Suprapubic skin (tissue), 4 donors: ENCODE measurements around the gene SORCS2. TPM values are rescaled to one million over a fixed set of nuclear protein-coding genes. Genes with fewer than 3 reads are reported as not detected.

Experiments
- DNase-seq, 2 donors: peaks; one replicate each; pipeline ENCODE4 v3.0.0-alpha.2; 2019; ENCODE audit warnings: low spot score in 2 of 2
- H3K27ac ChIP-seq: fragments of 200-600 bp; sonication (generic); one replicate; pipeline ENCODE4 v1.5.1; 2019
- H3K27me3 ChIP-seq: fragments of 200-600 bp; sonication (generic); one replicate; pipeline ENCODE4 v1.5.1; 2019
- H3K36me3 ChIP-seq: fragments of 200-600 bp; sonication (generic); one replicate; pipeline ENCODE4 v1.5.1; 2019
- H3K4me1 ChIP-seq: fragments of 200-600 bp; sonication (generic); one replicate; pipeline ENCODE4 v1.5.1; 2019
- H3K4me3 ChIP-seq: fragments of 200-600 bp; sonication (generic); one replicate; pipeline ENCODE4 v1.5.1; 2019; ENCODE audit warnings: mild to moderate bottlenecking
- H3K9me3 ChIP-seq: fragments of 200-600 bp; sonication (generic); one replicate; pipeline ENCODE4 v1.5.1; 2019
- EP300 ChIP-seq: sonication (generic); formaldehyde crosslinking; IDR thresholded peaks from one replicate; pipeline ENCODE4 v1.6.1; 2017; ENCODE audit warnings: antibody characterized with exemption
- POLR2A ChIP-seq, 2 donors: fragments of 450-650 bp; IDR thresholded peaks; one replicate each; pipeline ENCODE4 v1.6.1; 2017; ENCODE audit warnings: antibody characterized with exemption in 2 of 2, mild to moderate bottlenecking in 2 of 2, moderate library complexity in 2 of 2
- POLR2AphosphoS5 ChIP-seq, 3 donors: sonication (generic); formaldehyde crosslinking; IDR thresholded peaks; one replicate each; pipeline ENCODE4 v1.6.1; 2017; ENCODE audit warnings: antibody characterized with exemption in 3 of 3
- WGBS: methylation state at CpG from one replicate; pipeline ENCODE4 v1.1.5; 2018; 5-methylcytosine and 5-hydroxymethylcytosine counted together
- total RNA-seq, 4 donors: library from RNA; depleted of rRNA; stranded (reverse); fragments of >200 nt; gene quantifications; one replicate each; pipeline ENCODE4 v1.1.0, GENCODE V29; 2016
- TF ChIP-seq, protein P1 (sequence below), 2 donors: fragments of 200-600 bp in 1 of 2; fragments of 450-650 bp in 1 of 2; sonication (generic) in 1 of 2; IDR thresholded peaks; one replicate each; pipeline ENCODE4 v1.5.1; 2016 to 2019; ENCODE audit warnings: antibody characterized with exemption in 2 of 2, mild to moderate bottlenecking in 1 of 2, moderate library complexity in 1 of 2

SORCS2 gene
- total RNA-seq, 4 donors from 2014 or later = 0.94 to 4.6 (median 1.3) TPM

DNA sequence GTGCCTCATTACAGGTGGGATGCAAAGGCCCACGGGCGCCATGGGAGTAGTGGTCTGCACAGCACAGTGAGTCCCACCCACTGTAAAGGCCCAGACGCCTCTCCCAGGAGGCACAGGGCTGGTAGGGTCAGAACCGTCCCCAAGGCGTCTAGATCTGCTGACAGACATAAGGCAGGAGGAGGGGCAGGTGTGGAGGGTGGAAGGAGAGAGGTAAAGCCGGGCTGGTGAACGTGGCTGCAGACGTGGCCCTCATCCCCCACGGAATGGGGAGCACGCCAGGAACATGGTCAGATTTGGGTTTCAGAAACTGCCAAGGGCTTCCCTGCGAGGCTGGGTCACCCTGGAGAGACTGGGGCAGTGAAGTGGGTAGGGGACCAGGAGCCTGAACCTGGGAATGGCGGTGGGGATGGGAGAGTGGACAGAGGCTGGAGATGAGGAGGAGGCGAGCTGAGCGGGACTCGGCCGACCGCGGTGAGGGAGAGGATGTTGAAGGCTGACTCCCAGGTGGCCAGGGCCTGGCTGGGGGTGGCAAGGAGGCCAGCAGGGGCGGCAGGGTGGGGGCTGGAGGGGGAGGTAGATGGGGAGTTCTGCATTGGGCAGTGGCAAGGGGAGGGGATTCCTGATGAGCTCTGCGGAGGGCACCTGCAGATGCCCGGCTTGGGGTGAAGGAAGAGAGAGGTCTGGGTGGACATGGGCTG is 562.4 kb downstream of the SORCS2 start:
- 89% methylated on average over 21 of the region's 21 CpGs for WGBS

DNA sequence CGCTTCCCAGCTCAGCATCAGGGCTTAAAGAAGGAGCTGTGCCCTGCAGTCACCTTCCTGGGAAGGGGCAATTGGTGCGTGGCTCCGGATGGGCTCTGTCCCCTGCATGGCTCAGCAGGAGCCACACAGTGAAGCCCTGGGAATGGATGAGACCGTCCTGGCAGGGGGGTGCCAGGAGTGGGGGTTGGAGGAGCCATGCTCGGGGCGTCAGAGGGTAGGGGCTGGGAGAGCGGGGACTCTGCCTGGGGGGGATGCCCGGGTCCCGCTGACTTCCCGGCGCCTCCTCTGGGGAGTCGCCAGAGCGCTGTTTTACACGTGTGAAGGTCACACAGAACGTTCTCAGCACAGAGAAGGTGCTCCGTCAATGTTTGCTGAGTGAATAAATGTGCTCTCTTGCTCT is 563.2 kb downstream of the SORCS2 start:
- WGBS = 93% methylated on average over 16 of the region's 16 CpGs
- DNase-seq = no peak
- peaks cover 14% of the 10 kb centered on the region for H3K4me1 ChIP-seq
- peaks cover 6% of the 10 kb centered on the region for H3K36me3 ChIP-seq
- H3K9me3 ChIP-seq = no peaks in the 10 kb centered on the region
- no peaks in the 10 kb centered on the region for H3K27me3 ChIP-seq
- no peak overlapping the region for H3K27ac ChIP-seq
- no peak overlapping the region for H3K4me3 ChIP-seq
- TF ChIP-seq POLR2AphosphoS5 (IDR thresholded peaks at IDR 0.05) (no peak), EP300 (no peak), POLR2A (IDR thresholded peaks at IDR 0.05) (no peak)
- TF ChIP-seq, protein P1, sequence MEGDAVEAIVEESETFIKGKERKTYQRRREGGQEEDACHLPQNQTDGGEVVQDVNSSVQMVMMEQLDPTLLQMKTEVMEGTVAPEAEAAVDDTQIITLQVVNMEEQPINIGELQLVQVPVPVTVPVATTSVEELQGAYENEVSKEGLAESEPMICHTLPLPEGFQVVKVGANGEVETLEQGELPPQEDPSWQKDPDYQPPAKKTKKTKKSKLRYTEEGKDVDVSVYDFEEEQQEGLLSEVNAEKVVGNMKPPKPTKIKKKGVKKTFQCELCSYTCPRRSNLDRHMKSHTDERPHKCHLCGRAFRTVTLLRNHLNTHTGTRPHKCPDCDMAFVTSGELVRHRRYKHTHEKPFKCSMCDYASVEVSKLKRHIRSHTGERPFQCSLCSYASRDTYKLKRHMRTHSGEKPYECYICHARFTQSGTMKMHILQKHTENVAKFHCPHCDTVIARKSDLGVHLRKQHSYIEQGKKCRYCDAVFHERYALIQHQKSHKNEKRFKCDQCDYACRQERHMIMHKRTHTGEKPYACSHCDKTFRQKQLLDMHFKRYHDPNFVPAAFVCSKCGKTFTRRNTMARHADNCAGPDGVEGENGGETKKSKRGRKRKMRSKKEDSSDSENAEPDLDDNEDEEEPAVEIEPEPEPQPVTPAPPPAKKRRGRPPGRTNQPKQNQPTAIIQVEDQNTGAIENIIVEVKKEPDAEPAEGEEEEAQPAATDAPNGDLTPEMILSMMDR (IDR thresholded peaks at IDR 0.05) = no peak

More for the DNA sequence above, 562.4 kb downstream of the SORCS2 start:
- no peaks in the 10 kb centered on the region for H3K27me3 ChIP-seq
- peaks cover 14% of the 10 kb centered on the region for H3K4me1 ChIP-seq
- H3K36me3 ChIP-seq = no peaks in the 10 kb centered on the region
- TF ChIP-seq POLR2AphosphoS5 (IDR thresholded peaks at IDR 0.05) (no peak), POLR2A (IDR thresholded peaks at IDR 0.05) (no peak)
- TF ChIP-seq, protein P1 (IDR thresholded peaks at IDR 0.05) = no peak
- no peak overlapping the region for H3K4me3 ChIP-seq
- DNase-seq = no peak
- H3K9me3 ChIP-seq = no peaks in the 10 kb centered on the region
- H3K27ac ChIP-seq = no peak overlapping the region

DNA sequence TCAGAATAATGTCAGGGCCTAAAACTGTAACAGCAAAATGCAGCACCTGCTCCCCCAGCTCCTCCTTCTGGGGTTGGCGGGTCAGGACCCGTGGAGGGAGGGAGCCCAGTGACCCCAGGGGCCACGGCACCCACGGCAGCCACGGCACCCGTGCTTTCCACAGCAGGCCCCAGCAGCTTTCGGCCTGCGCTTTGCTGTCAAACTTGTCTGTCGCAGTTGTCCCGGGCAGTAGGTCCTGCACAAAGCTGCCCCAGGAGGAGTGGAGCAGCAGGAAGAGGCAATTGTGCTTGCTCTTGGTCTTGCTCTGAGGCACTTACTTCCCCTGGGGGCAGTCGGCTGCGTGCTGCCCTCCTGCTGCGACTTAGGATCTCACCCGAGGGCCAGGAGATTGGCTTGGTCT is 563.7 kb downstream of the SORCS2 start:
- no peak overlapping the region for H3K27ac ChIP-seq

DNA sequence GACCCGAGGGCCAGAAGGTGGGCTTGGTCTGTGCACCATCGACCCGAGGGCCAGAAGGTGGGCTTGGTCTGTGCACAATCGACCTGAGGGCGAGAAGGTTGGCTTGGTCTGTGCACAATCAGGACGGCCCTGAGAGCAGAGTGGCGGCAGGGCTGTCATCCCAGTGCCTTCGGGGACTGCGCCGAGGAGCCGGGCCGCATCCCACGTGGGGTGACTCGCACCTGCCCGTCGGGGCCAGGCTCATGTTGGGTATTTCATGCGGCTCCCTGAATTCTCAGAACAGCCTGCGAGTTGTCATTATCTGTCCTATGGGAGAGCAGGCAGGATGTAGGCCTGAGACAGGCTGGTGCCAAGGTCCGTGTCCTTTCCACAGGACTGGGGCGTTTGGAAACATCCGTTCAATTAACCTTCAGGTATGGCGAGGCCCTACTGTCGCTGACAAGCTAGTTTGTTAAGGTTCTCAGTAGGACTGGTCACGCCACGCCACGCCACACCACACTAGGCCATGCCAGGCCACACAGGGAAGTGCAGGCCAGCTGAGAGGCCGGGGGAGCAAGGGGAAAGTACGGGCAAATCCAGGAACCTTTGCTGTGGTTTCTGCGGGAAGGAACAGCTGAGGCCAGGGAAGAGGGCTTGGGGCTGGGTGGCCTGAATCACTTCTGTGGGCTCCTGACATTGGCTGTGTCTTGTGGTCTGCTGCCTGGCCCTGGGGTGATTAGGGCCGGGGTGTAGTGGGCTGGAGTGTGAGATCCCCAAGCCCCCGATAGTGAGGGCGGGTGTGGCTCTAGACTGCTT is 564.4 kb downstream of the SORCS2 start:
- no peaks in the 10 kb centered on the region for H3K9me3 ChIP-seq
- TF ChIP-seq POLR2AphosphoS5 (IDR thresholded peaks at IDR 0.05) (no peak), POLR2A (IDR thresholded peaks at IDR 0.05) (no peak), EP300 (no peak)
- TF ChIP-seq, protein P1 (IDR thresholded peaks at IDR 0.05) = no peak
- WGBS = 91% methylated on average over 23 of the region's 32 CpGs
- peaks cover 8% of the 10 kb centered on the region for H3K36me3 ChIP-seq
- peaks cover 14% of the 10 kb centered on the region for H3K4me1 ChIP-seq
- no peak for DNase-seq
- H3K4me3 ChIP-seq = no peak overlapping the region
- no peaks in the 10 kb centered on the region for H3K27me3 ChIP-seq
- H3K27ac ChIP-seq = no peak overlapping the region

More for the DNA sequence above, 563.7 kb downstream of the SORCS2 start:
- peaks cover 14% of the 10 kb centered on the region for H3K4me1 ChIP-seq
- H3K27me3 ChIP-seq = no peaks in the 10 kb centered on the region
- no peak for TF ChIP-seq POLR2A (IDR thresholded peaks at IDR 0.05)
- TF ChIP-seq POLR2AphosphoS5 (IDR thresholded peaks at IDR 0.05) = no peak
- TF ChIP-seq EP300 = no peak
- TF ChIP-seq, protein P1 (IDR thresholded peaks at IDR 0.05) = no peak
- DNase-seq = no peak
- H3K36me3 ChIP-seq = peaks cover 7% of the 10 kb centered on the region
- no peaks in the 10 kb centered on the region for H3K9me3 ChIP-seq
- WGBS = 96% methylated on average over 14 of the region's 14 CpGs
- no peak overlapping the region for H3K4me3 ChIP-seq
